GM23338 (cell line): Measurements from ENCODE around the gene PPP1R16B. TPM values are rescaled to one million over a fixed set of nuclear protein-coding genes. Genes with fewer than 3 reads are reported as not detected.

Experiments used
- ATAC-seq: fragments of 200-7000 bp; cut with Tn5 transposase; 3 replicates; pipeline ENCODE4 v1.9.1; 2020
- DNase-seq: peaks from one replicate; pipeline ENCODE4 v3.0.0-alpha.2; 2015; ENCODE audit warnings: low spot score
- H2AFZ ChIP-seq: fragments of 200-600 bp; sonication (generic); 2 replicates; pipeline ENCODE4 v1.8.0; 2016; ENCODE audit warnings: antibody characterized with exemption, mild to moderate bottlenecking, moderate library complexity
- H3F3A ChIP-seq: fragments of 200-600 bp; sonication (generic); replicated peaks from 2 replicates; pipeline ENCODE4 v1.8.0; 2017; ENCODE audit warnings: antibody characterized with exemption, mixed run types, low read depth
- H3K27ac ChIP-seq: fragments of 200-600 bp; sonication (generic); 2 replicates; pipeline ENCODE4 v1.6.1; 2016; ENCODE audit warnings: low read depth
- H3K27me3 ChIP-seq: fragments of 200-600 bp; sonication (generic); 2 replicates; pipeline ENCODE4 v1.8.0; 2016; ENCODE audit warnings: mild to moderate bottlenecking, mixed run types, moderate library complexity; ENCODE audit not compliant: insufficient read depth
- H3K36me3 ChIP-seq: fragments of 200-600 bp; sonication (generic); 2 replicates; pipeline ENCODE4 v1.8.0; 2016; ENCODE audit warnings: mild to moderate bottlenecking; ENCODE audit not compliant: insufficient read depth
- H3K4me1 ChIP-seq: fragments of 200-600 bp; sonication (generic); 2 replicates; pipeline ENCODE4 v1.8.0; 2016; ENCODE audit warnings: mild to moderate bottlenecking, moderate library complexity; ENCODE audit not compliant: insufficient read depth
- H3K4me2 ChIP-seq: fragments of 200-600 bp; sonication (generic); 2 replicates; pipeline ENCODE4 v1.7.1; 2017; ENCODE audit warnings: mixed run types
- H3K4me3 ChIP-seq: fragments of 200-600 bp; sonication (generic); 2 replicates; pipeline ENCODE4 v1.6.1; 2016; ENCODE audit warnings: mixed run types
- H3K79me2 ChIP-seq: fragments of 200-600 bp; sonication (generic); replicated peaks from 2 replicates; pipeline ENCODE4 v1.8.0; 2017; ENCODE audit warnings: mild to moderate bottlenecking; ENCODE audit not compliant: insufficient read depth
- H3K9me2 ChIP-seq: fragments of 200-600 bp; sonication (generic); 2 replicates; pipeline ENCODE4 v1.8.0; 2017; ENCODE audit not compliant: insufficient read depth
- H4K20me1 ChIP-seq: fragments of 200-600 bp; sonication (generic); replicated peaks from 2 replicates; pipeline ENCODE4 v1.8.0; 2017; ENCODE audit warnings: mild to moderate bottlenecking; ENCODE audit not compliant: insufficient read depth
- H3K27ac Mint-ChIP-seq: 2 replicates; pipeline ENCODE4 v1.8.0; 2020; ENCODE audit warnings: inconsistent platforms, mild to moderate bottlenecking, moderate library complexity, mixed read lengths
- H3K27me3 Mint-ChIP-seq: 3 replicates; pipeline ENCODE4 v1.8.0; 2022; ENCODE audit warnings: low read depth, mild to moderate bottlenecking, moderate library complexity, mixed read lengths, inconsistent platforms; ENCODE audit not compliant: insufficient read depth, poor library complexity
- H3K36me3 Mint-ChIP-seq: 3 replicates; pipeline ENCODE4 v1.8.0; 2021; ENCODE audit warnings: low read depth, mild to moderate bottlenecking, inconsistent platforms, moderate library complexity, mixed read lengths
- H3K4me1 Mint-ChIP-seq: 3 replicates; pipeline ENCODE4 v1.8.0; 2020; ENCODE audit warnings: mild to moderate bottlenecking, inconsistent platforms, mixed read lengths
- H3K4me3 Mint-ChIP-seq: 3 replicates; pipeline ENCODE4 v1.8.0; 2021; ENCODE audit warnings: moderate library complexity, mild to moderate bottlenecking, inconsistent platforms, mixed read lengths
- H3K9me3 Mint-ChIP-seq: 3 replicates; pipeline ENCODE4 v1.8.0; 2020; ENCODE audit warnings: moderate library complexity, mild to moderate bottlenecking, inconsistent platforms, mixed read lengths
- CREB1 ChIP-seq: fragments of 250-450 bp; sonication (Bioruptor Pico); IDR thresholded peaks from 2 replicates; pipeline ENCODE4 v1.5.0; 2020; ENCODE audit warnings: low read depth, mild to moderate bottlenecking, moderate library complexity
- EZH2 ChIP-seq: fragments of 200-600 bp; sonication (generic); IDR thresholded peaks from one replicate; pipeline ENCODE4 v1.8.0; 2017; ENCODE audit warnings: antibody characterized with exemption, mild to moderate bottlenecking, low read depth; ENCODE audit not compliant: unreplicated experiment
- EZH2phosphoT487 ChIP-seq: fragments of 200-600 bp; sonication (generic); IDR thresholded peaks from one replicate; pipeline ENCODE4 v1.8.1; 2018; ENCODE audit warnings: antibody characterized with exemption; ENCODE audit not compliant: unreplicated experiment
- JUNB ChIP-seq: IDR thresholded peaks from one replicate; pipeline ENCODE4 v1.6.1; 2016; ENCODE audit warnings: antibody characterized with exemption; ENCODE audit not compliant: unreplicated experiment
- NANOG ChIP-seq: IDR thresholded peaks from 2 replicates; pipeline ENCODE4 v1.6.1; 2016; ENCODE audit warnings: antibody characterized with exemption, borderline replicate concordance
- POLR2AphosphoS5 ChIP-seq: IDR thresholded peaks from 2 replicates; pipeline ENCODE4 v1.6.1; 2016; ENCODE audit warnings: antibody characterized with exemption, low read depth
- STAT1 ChIP-seq: IDR thresholded peaks from one replicate; pipeline ENCODE4 v1.6.1; 2016; ENCODE audit warnings: antibody characterized with exemption; ENCODE audit not compliant: unreplicated experiment
- ZNF114 ChIP-seq: fragments of 250-450 bp; sonication (Bioruptor Pico); IDR thresholded peaks from 2 replicates; pipeline ENCODE4 v1.5.0; 2020; ENCODE audit warnings: mild to moderate bottlenecking, moderate library complexity
- ZNF331 ChIP-seq: fragments of 250-450 bp; sonication (Bioruptor Pico); IDR thresholded peaks from 2 replicates; pipeline ENCODE4 v1.5.0; 2020; ENCODE audit warnings: low read depth, mild to moderate bottlenecking, moderate library complexity
- polyA plus RNA-seq: library from polyadenylated mRNA; unstranded; fragments of >200 nt; fragmentation: Nextera tagmentation; extraction: Ambion mirVana; gene quantifications from 2 replicates; pipeline ENCODE4 v1.2.1, GENCODE V29; 2016
- total RNA-seq: library from RNA; depleted of rRNA; stranded (reverse); fragments of >200 nt; shearing (Covaris generic); gene quantifications from 2 replicates; pipeline ENCODE4 v1.2.3, GENCODE V29; 2014
- TF ChIP-seq, protein P1 (sequence below): IDR thresholded peaks from one replicate; pipeline ENCODE4 v1.6.1; 2018; ENCODE audit warnings: antibody characterized with exemption; ENCODE audit not compliant: unreplicated experiment
- TF ChIP-seq, protein P2 (sequence below), 2 experiments: fragments of 200-600 bp in 1 of 2; sonication (generic) in 1 of 2; conservative IDR thresholded peaks; 2 replicates each; pipeline versions ENCODE4 v1.5.1 to v1.6.1; 2016 to 2017; ENCODE audit warnings: antibody characterized with exemption in 2 of 2, low read depth in 2 of 2, mild to moderate bottlenecking in 2 of 2, moderate library complexity in 1 of 2
- TF ChIP-seq, protein P3 (sequence below): IDR thresholded peaks from 2 replicates; pipeline ENCODE4 v1.6.1; 2016; ENCODE audit warnings: antibody characterized with exemption
- TF ChIP-seq, protein P4 (sequence below): fragments of 250-450 bp; sonication (Bioruptor Pico); IDR thresholded peaks from 2 replicates; pipeline ENCODE4 v1.5.0; 2020; ENCODE audit warnings: mild to moderate bottlenecking, moderate library complexity

The PPP1R16B gene
- total and polyA plus RNA-seq, 2 experiments from 2014 or later, result 1.6 to 11.5 TPM

GRCh38 chr20:38963745-38964144 lies 158.2 kb downstream of the PPP1R16B start:
- H3K4me3 ChIP-seq, result 0 out of 2 replicates have a peak overlapping the region, but pooled peaks have one; percentile 67
- peaks cover 4% of the 10 kb centered on the region; the same call in 2 of the 3 replicates for H3K36me3 Mint-ChIP-seq

More at GRCh38 chr20:38963745-38964144, 158.2 kb downstream of the PPP1R16B start:
- ATAC-seq (no peak), DNase-seq (no peak)
- Mint-ChIP-seq H3K4me3 (no peak overlapping the region), H3K27me3 (peaks cover 6% of the 10 kb centered on the region), H3K4me1 (peaks cover 14% of the 10 kb centered on the region), H3K27ac (no peak overlapping the region), H3K9me3 (no peaks in the 10 kb centered on the region; the same call in 2 of the 3 replicates)
- peaks cover 10% of the 10 kb centered on the region for H3K4me1 ChIP-seq
- H3K27me3 ChIP-seq, result no peaks in the 10 kb centered on the region
- H2AFZ ChIP-seq, result no peak overlapping the region
- peak overlapping the region; percentile 82; the same call in 1 of the 2 replicates for H3K4me2 ChIP-seq
- TF ChIP-seq EZH2phosphoT487, result no peak
- TF ChIP-seq STAT1, result no peak
- no peak for TF ChIP-seq EZH2
- TF ChIP-seq, protein P1, sequence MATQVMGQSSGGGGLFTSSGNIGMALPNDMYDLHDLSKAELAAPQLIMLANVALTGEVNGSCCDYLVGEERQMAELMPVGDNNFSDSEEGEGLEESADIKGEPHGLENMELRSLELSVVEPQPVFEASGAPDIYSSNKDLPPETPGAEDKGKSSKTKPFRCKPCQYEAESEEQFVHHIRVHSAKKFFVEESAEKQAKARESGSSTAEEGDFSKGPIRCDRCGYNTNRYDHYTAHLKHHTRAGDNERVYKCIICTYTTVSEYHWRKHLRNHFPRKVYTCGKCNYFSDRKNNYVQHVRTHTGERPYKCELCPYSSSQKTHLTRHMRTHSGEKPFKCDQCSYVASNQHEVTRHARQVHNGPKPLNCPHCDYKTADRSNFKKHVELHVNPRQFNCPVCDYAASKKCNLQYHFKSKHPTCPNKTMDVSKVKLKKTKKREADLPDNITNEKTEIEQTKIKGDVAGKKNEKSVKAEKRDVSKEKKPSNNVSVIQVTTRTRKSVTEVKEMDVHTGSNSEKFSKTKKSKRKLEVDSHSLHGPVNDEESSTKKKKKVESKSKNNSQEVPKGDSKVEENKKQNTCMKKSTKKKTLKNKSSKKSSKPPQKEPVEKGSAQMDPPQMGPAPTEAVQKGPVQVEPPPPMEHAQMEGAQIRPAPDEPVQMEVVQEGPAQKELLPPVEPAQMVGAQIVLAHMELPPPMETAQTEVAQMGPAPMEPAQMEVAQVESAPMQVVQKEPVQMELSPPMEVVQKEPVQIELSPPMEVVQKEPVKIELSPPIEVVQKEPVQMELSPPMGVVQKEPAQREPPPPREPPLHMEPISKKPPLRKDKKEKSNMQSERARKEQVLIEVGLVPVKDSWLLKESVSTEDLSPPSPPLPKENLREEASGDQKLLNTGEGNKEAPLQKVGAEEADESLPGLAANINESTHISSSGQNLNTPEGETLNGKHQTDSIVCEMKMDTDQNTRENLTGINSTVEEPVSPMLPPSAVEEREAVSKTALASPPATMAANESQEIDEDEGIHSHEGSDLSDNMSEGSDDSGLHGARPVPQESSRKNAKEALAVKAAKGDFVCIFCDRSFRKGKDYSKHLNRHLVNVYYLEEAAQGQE, result no peak
- TF ChIP-seq, protein P2, sequence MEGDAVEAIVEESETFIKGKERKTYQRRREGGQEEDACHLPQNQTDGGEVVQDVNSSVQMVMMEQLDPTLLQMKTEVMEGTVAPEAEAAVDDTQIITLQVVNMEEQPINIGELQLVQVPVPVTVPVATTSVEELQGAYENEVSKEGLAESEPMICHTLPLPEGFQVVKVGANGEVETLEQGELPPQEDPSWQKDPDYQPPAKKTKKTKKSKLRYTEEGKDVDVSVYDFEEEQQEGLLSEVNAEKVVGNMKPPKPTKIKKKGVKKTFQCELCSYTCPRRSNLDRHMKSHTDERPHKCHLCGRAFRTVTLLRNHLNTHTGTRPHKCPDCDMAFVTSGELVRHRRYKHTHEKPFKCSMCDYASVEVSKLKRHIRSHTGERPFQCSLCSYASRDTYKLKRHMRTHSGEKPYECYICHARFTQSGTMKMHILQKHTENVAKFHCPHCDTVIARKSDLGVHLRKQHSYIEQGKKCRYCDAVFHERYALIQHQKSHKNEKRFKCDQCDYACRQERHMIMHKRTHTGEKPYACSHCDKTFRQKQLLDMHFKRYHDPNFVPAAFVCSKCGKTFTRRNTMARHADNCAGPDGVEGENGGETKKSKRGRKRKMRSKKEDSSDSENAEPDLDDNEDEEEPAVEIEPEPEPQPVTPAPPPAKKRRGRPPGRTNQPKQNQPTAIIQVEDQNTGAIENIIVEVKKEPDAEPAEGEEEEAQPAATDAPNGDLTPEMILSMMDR (conservative IDR thresholded peaks at IDR 0.05; ENCODE audit: low read depth in 2 of 2), result no peak
- TF ChIP-seq ZNF114 (CRISPR knock-in tag), result no peak
- TF ChIP-seq CREB1 (CRISPR knock-in tag), result no peak
- no peak for TF ChIP-seq NANOG
- TF ChIP-seq POLR2AphosphoS5, result no peak
- TF ChIP-seq, protein P3, sequence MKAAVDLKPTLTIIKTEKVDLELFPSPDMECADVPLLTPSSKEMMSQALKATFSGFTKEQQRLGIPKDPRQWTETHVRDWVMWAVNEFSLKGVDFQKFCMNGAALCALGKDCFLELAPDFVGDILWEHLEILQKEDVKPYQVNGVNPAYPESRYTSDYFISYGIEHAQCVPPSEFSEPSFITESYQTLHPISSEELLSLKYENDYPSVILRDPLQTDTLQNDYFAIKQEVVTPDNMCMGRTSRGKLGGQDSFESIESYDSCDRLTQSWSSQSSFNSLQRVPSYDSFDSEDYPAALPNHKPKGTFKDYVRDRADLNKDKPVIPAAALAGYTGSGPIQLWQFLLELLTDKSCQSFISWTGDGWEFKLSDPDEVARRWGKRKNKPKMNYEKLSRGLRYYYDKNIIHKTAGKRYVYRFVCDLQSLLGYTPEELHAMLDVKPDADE, result no peak
- no peak for TF ChIP-seq ZNF331 (CRISPR knock-in tag)
- TF ChIP-seq, protein P4, sequence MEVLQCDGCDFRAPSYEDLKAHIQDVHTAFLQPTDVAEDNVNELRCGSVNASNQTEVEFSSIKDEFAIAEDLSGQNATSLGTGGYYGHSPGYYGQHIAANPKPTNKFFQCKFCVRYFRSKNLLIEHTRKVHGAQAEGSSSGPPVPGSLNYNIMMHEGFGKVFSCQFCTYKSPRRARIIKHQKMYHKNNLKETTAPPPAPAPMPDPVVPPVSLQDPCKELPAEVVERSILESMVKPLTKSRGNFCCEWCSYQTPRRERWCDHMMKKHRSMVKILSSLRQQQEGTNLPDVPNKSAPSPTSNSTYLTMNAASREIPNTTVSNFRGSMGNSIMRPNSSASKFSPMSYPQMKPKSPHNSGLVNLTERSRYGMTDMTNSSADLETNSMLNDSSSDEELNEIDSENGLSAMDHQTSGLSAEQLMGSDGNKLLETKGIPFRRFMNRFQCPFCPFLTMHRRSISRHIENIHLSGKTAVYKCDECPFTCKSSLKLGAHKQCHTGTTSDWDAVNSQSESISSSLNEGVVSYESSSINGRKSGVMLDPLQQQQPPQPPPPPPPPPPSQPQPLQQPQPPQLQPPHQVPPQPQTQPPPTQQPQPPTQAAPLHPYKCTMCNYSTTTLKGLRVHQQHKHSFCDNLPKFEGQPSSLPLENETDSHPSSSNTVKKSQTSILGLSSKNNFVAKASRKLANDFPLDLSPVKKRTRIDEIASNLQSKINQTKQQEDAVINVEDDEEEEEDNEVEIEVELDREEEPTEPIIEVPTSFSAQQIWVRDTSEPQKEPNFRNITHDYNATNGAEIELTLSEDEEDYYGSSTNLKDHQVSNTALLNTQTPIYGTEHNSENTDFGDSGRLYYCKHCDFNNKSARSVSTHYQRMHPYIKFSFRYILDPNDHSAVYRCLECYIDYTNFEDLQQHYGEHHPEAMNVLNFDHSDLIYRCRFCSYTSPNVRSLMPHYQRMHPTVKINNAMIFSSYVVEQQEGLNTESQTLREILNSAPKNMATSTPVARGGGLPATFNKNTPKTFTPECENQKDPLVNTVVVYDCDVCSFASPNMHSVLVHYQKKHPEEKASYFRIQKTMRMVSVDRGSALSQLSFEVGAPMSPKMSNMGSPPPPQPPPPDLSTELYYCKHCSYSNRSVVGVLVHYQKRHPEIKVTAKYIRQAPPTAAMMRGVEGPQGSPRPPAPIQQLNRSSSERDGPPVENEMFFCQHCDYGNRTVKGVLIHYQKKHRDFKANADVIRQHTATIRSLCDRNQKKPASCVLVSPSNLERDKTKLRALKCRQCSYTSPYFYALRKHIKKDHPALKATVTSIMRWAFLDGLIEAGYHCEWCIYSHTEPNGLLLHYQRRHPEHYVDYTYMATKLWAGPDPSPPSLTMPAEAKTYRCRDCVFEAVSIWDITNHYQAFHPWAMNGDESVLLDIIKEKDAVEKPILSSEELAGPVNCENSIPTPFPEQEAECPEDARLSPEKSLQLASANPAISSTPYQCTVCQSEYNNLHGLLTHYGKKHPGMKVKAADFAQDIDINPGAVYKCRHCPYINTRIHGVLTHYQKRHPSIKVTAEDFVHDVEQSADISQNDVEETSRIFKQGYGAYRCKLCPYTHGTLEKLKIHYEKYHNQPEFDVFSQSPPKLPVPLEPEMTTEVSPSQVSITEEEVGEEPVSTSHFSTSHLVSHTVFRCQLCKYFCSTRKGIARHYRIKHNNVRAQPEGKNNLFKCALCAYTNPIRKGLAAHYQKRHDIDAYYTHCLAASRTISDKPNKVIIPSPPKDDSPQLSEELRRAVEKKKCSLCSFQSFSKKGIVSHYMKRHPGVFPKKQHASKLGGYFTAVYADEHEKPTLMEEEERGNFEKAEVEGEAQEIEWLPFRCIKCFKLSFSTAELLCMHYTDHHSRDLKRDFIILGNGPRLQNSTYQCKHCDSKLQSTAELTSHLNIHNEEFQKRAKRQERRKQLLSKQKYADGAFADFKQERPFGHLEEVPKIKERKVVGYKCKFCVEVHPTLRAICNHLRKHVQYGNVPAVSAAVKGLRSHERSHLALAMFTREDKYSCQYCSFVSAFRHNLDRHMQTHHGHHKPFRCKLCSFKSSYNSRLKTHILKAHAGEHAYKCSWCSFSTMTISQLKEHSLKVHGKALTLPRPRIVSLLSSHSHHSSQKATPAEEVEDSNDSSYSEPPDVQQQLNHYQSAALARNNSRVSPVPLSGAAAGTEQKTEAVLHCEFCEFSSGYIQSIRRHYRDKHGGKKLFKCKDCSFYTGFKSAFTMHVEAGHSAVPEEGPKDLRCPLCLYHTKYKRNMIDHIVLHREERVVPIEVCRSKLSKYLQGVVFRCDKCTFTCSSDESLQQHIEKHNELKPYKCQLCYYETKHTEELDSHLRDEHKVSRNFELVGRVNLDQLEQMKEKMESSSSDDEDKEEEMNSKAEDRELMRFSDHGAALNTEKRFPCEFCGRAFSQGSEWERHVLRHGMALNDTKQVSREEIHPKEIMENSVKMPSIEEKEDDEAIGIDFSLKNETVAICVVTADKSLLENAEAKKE (CRISPR knock-in tag), result no peak
- TF ChIP-seq JUNB, result no peak
- no peak overlapping the region for H3K27ac ChIP-seq
- H3F3A ChIP-seq, result no peaks in the 10 kb centered on the region
- H3K9me2 ChIP-seq, result no peaks in the 10 kb centered on the region
- no peaks in the 10 kb centered on the region for H3K36me3 ChIP-seq
- H3K79me2 ChIP-seq, result peaks cover 60% of the 10 kb centered on the region
- peaks cover 3% of the 10 kb centered on the region; the same call in 1 of the 2 replicates for H4K20me1 ChIP-seq
